Kidney glomerular epithelial cell (primary cell): ENCODE results near the gene POLDIP3.
"Not testable (repeated sequence)": the region's sequence is repeated elsewhere in the genome, so short reads cannot be mapped to it uniquely, and the experiment has no call there.

Experiments used
- DNase-seq: peaks from one replicate; lab custom pipeline; 2025; lab: John Stamatoyannopoulos, UW

POLDIP3 gene

GRCh38 chr22:42553475-42554361, 61.0 kb downstream of the POLDIP3 start, which contains the start of gene SERHL2:
SERHL2 (plus strand) TSS chr22:42553956; CDS start chr22:42554021, 65 bp downstream.
- DNase-seq: no peak

- not testable (repeated sequence) for DNase-seq
Observed at GRCh38 chr22:42552294-42552647, 62.4 kb downstream of the POLDIP3 start.

GRCh38 chr22:42549331-42550060, 65.2 kb downstream of the POLDIP3 start:
- DNase-seq: no peak

GRCh38 chr22:42548597-42549330, 65.9 kb downstream of the POLDIP3 start:
- no peak for DNase-seq

GRCh38 chr22:42548126-42548525, 66.6 kb downstream of the POLDIP3 start:
- DNase-seq: not testable (repeated sequence)

GRCh38 chr22:42547562-42547961, 67.1 kb downstream of the POLDIP3 start:
- DNase-seq: no peak

GRCh38 chr22:42544686-42545085, 70.0 kb downstream of the POLDIP3 start:
- DNase-seq: peak; percentile 85

GRCh38 chr22:42539236-42539771, 75.4 kb downstream of the POLDIP3 start:
- not testable (repeated sequence) for DNase-seq

- DNase-seq: not testable (repeated sequence)
Observed at GRCh38 chr22:42537199-42537831, 77.4 kb downstream of the POLDIP3 start.

- DNase-seq: not testable (repeated sequence)
Observed at GRCh38 chr22:42536634-42537033, 78.0 kb downstream of the POLDIP3 start.

- no peak for DNase-seq
Observed at GRCh38 chr22:42536166-42536565, 78.5 kb downstream of the POLDIP3 start.

- not testable (repeated sequence) for DNase-seq
Observed at GRCh38 chr22:42535082-42535731, 79.5 kb downstream of the POLDIP3 start.
